ENCODE measurements around the gene NFIX.

The NFIX gene

GRCh38 chr19:13127811-13128575, 132.7 kb downstream of the NFIX start:
- DNase-seq (ENCODE audit: low read depth), result no peak

- DNase-seq (ENCODE audit: low read depth), result no peak
Measured at GRCh38 chr19:13128583-13128982, 133.3 kb downstream of the NFIX start.

- no peak for DNase-seq (ENCODE audit: low read depth)
Measured at GRCh38 chr19:13129384-13129783, 134.1 kb downstream of the NFIX start.

GRCh38 chr19:13130886-13131490, 135.7 kb downstream of the NFIX start:
- no peak for DNase-seq (ENCODE audit: low read depth)

- no peak for DNase-seq (ENCODE audit: low read depth)
Measured at GRCh38 chr19:13132471-13133180, 137.4 kb downstream of the NFIX start.

GRCh38 chr19:13133241-13133870, 138.1 kb downstream of the NFIX start:
- DNase-seq (ENCODE audit: low read depth), result no peak

- DNase-seq (ENCODE audit: low read depth), result no peak
Measured at GRCh38 chr19:13134626-13135025, 139.4 kb downstream of the NFIX start.

GRCh38 chr19:13135068-13136062, 140.1 kb downstream of the NFIX start:
- DNase-seq (ENCODE audit: low read depth), result no peak

- DNase-seq (ENCODE audit: low read depth), result no peak
Measured at GRCh38 chr19:13137290-13137794, 142.1 kb downstream of the NFIX start.

- no peak for DNase-seq (ENCODE audit: low read depth)
Measured at GRCh38 chr19:13138171-13138915, 143.1 kb downstream of the NFIX start.

- DNase-seq (ENCODE audit: low read depth), result no peak
Measured at GRCh38 chr19:13138916-13139198, 143.6 kb downstream of the NFIX start.

- no peak for DNase-seq (ENCODE audit: low read depth)
Measured at GRCh38 chr19:13139633-13140311, 144.5 kb downstream of the NFIX start.

GRCh38 chr19:13146763-13147563, 151.7 kb downstream of the NFIX start:
- no peak for DNase-seq (ENCODE audit: low read depth)
